Neuronal stem cell (in vitro differentiated cells): Measurements from ENCODE around the gene CCDC73.

Experiments used
- DNase-seq: peaks from one replicate; pipeline ENCODE4 v3.0.0-alpha.2; 2013; ENCODE audit warnings: low spot score
- H2AFZ ChIP-seq: one replicate; pipeline ENCODE4 v1.6.1; 2013; ENCODE audit warnings: mild to moderate bottlenecking, low read length, inconsistent platforms
- H2AK5ac ChIP-seq: 2 replicates; pipeline ENCODE4 v1.6.1; 2013; ENCODE audit warnings: low read depth, mild to moderate bottlenecking, inconsistent platforms, low read length, moderate library complexity, mixed read lengths
- H2BK120ac ChIP-seq: 2 replicates; pipeline ENCODE4 v1.6.1; 2013; ENCODE audit warnings: low read depth, mild to moderate bottlenecking, inconsistent platforms, low read length, moderate library complexity, mixed read lengths
- H2BK12ac ChIP-seq: one replicate; pipeline ENCODE4 v1.6.1; 2013; ENCODE audit warnings: low read length, inconsistent platforms
- H2BK15ac ChIP-seq: 2 replicates; pipeline ENCODE4 v1.6.1; 2013; ENCODE audit warnings: mild to moderate bottlenecking, low read length, inconsistent platforms, mixed read lengths
- H2BK5ac ChIP-seq: one replicate; pipeline ENCODE4 v1.6.1; 2013; ENCODE audit warnings: inconsistent platforms, mild to moderate bottlenecking, low read length, moderate library complexity
- H3K14ac ChIP-seq: one replicate; pipeline ENCODE4 v1.6.1; 2013; ENCODE audit warnings: low read length, inconsistent platforms
- H3K18ac ChIP-seq: 2 replicates; pipeline ENCODE4 v1.6.1; 2013; ENCODE audit warnings: low read length, inconsistent platforms
- H3K23ac ChIP-seq: 2 replicates; pipeline ENCODE4 v1.6.1; 2013; ENCODE audit warnings: low read depth, mild to moderate bottlenecking, mixed read lengths, low read length, inconsistent platforms; ENCODE audit not compliant: poor library complexity
- H3K27ac ChIP-seq: replicated peaks from 3 replicates; pipeline ENCODE4 v1.5.1; 2013; ENCODE audit warnings: low read length, inconsistent platforms
- H3K27me3 ChIP-seq, 3 experiments: 2 replicates each; pipeline ENCODE4 v1.6.1; 2013; ENCODE audit warnings: low read length in 3 of 3, mild to moderate bottlenecking in 2 of 3, inconsistent platforms in 1 of 3, low read depth in 1 of 3, mixed read lengths in 1 of 3, moderate library complexity in 1 of 3; ENCODE audit not compliant: control insufficient read depth in 3 of 3, insufficient read depth in 3 of 3
- H3K36me3 ChIP-seq, 2 donors: replicated peaks in 1 of 2; 2 replicates each; pipeline ENCODE4 v1.6.1; 2013; ENCODE audit warnings: low read length in 2 of 2; ENCODE audit not compliant: control insufficient read depth in 2 of 2, insufficient read depth in 2 of 2
- H3K4ac ChIP-seq: 2 replicates; pipeline ENCODE4 v1.6.1; 2013; ENCODE audit warnings: inconsistent platforms, mild to moderate bottlenecking, low read length, moderate library complexity
- H3K4me1 ChIP-seq, 2 donors: 1 replicate in 1 of 2; 2 replicates in 1 of 2; pipeline ENCODE4 v1.6.1; 2013; ENCODE audit warnings: low read length in 2 of 2, low read depth in 1 of 2; ENCODE audit not compliant: control insufficient read depth in 2 of 2, insufficient read depth in 1 of 2
- H3K4me2 ChIP-seq: one replicate; pipeline ENCODE4 v1.6.1; 2013; ENCODE audit warnings: mild to moderate bottlenecking, low read length, inconsistent platforms; ENCODE audit not compliant: insufficient read depth, poor library complexity, severe bottlenecking
- H3K4me3 ChIP-seq, 2 donors: 2 replicates each; pipeline ENCODE4 v1.5.1; 2013; ENCODE audit warnings: low read length in 2 of 2, mild to moderate bottlenecking in 2 of 2, inconsistent platforms in 1 of 2, moderate library complexity in 1 of 2
- H3K79me1 ChIP-seq: one replicate; pipeline ENCODE4 v1.6.1; 2013; ENCODE audit warnings: low read depth, mild to moderate bottlenecking, inconsistent platforms, low read length, moderate library complexity
- H3K9ac ChIP-seq: one replicate; pipeline ENCODE4 v1.6.1; 2013; ENCODE audit warnings: mild to moderate bottlenecking, low read depth, low read length, inconsistent platforms; ENCODE audit not compliant: poor library complexity
- H3K9me3 ChIP-seq, 2 donors: replicated peaks in 1 of 2; 2 replicates each; pipeline versions ENCODE3 to v1.6.1; 2013; ENCODE audit warnings: low read length in 2 of 2, mild to moderate bottlenecking in 2 of 2, inconsistent platforms in 1 of 2, low read depth in 1 of 2, mixed read lengths in 1 of 2, moderate library complexity in 1 of 2; ENCODE audit not compliant: control insufficient read depth in 2 of 2, insufficient read depth in 1 of 2
- H4K8ac ChIP-seq: one replicate; pipeline ENCODE4 v1.6.1; 2013; ENCODE audit warnings: low read depth, mild to moderate bottlenecking, inconsistent platforms, low read length, moderate library complexity
- H4K91ac ChIP-seq: one replicate; pipeline ENCODE4 v1.6.1; 2013; ENCODE audit warnings: low read length, low read depth, mild to moderate bottlenecking, inconsistent platforms; ENCODE audit not compliant: poor library complexity
- WGBS, 2 donors: extraction: QIAGEN DNeasy Blood & Tissue Kit; methylation state at CpG; one replicate each; pipeline ENCODE4 v1.1.7; 2013; ENCODE audit warnings: missing lambda C conversion rate in 2 of 2, mixed read lengths in 1 of 2; ENCODE audit not compliant: insufficient read length in 2 of 2, insufficient replicate concordance in 1 of 2; ENCODE audit errors: extremely low coverage in 2 of 2; 5-methylcytosine and 5-hydroxymethylcytosine counted together

The CCDC73 gene

GRCh38 chr11:32658639-32659406, 135.6 kb downstream of the CCDC73 start:
- no peak overlapping the region for H3K4me3 ChIP-seq
- no peaks in the 10 kb centered on the region for H3K36me3 ChIP-seq
- H2BK12ac ChIP-seq, result no peak overlapping the region
- no peak overlapping the region for H3K18ac ChIP-seq
- no peak overlapping the region for H3K27ac ChIP-seq
- H3K23ac ChIP-seq, result no peak overlapping the region
- no peak overlapping the region for H3K4ac ChIP-seq
- WGBS, 2 donors, result no CpG with 5 or more reads among the region's 2 CpGs
- no peak overlapping the region for H4K91ac ChIP-seq
- H2AK5ac ChIP-seq, result no peak overlapping the region
- no peak overlapping the region for H3K4me2 ChIP-seq
- no peak overlapping the region for H2BK120ac ChIP-seq
- no peaks in the 10 kb centered on the region for H3K27me3 ChIP-seq
- no peaks in the 10 kb centered on the region for H3K9me3 ChIP-seq
- no peak overlapping the region for H3K14ac ChIP-seq
- H4K8ac ChIP-seq, result no peak overlapping the region
- no peak overlapping the region for H2BK15ac ChIP-seq
- no peaks in the 10 kb centered on the region for H3K4me1 ChIP-seq
- H3K79me1 ChIP-seq, result no peaks in the 10 kb centered on the region
- H2AFZ ChIP-seq, result no peak overlapping the region
- H2BK5ac ChIP-seq, result no peak overlapping the region
- no peak for DNase-seq
- no peak overlapping the region for H3K9ac ChIP-seq

DNA sequence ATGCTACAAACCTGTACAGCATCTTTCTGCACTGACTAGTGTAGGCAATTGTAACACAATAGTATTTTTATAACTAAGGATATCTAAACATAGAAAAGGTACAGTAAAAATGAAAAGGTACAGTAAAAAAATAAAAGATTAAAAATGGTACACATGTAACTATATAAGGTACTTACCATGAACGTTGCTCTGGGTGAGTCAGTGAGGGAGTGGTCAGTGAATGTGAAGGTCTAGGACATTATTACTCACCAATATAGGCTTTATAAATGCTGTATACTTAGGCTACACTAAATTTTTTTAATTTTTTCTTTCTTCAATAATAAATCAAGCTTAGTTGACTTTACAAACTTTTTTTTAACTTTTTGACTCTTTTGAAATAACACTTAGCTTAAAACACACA, 150.9 kb downstream of the CCDC73 start:
- Histone ChIP-seq H3K27ac (no peak overlapping the region), H2BK120ac (no peak overlapping the region), H3K18ac (no peak overlapping the region), H3K4me2 (no peak overlapping the region), H2AK5ac (no peak overlapping the region), H3K9ac (no peak overlapping the region), H3K36me3 (no peaks in the 10 kb centered on the region), H3K79me1 (no peaks in the 10 kb centered on the region), H4K91ac (no peak overlapping the region), H3K27me3 (peaks cover 0 to 6% (median 0%) of the 10 kb centered on the region in 3 experiments), H2AFZ (no peak overlapping the region), H2BK15ac (no peak overlapping the region), H3K23ac (no peak overlapping the region), H2BK5ac (no peak overlapping the region), H2BK12ac (no peak overlapping the region), H3K4ac (no peak overlapping the region), H3K4me3 (no peak overlapping the region), H3K9me3 (peaks cover 0 to 1% of the 10 kb centered on the region in 2 donors), H3K14ac (no peak overlapping the region), H3K4me1 (no peaks in the 10 kb centered on the region), H4K8ac (no peak overlapping the region)
- no peak for DNase-seq
- WGBS, 2 donors, result no CpG with 5 or more reads among the region's 1 CpG

- no peak overlapping the region for H3K14ac ChIP-seq
- H3K79me1 ChIP-seq, result no peaks in the 10 kb centered on the region
- H3K23ac ChIP-seq, result no peak overlapping the region
- no peak overlapping the region for H4K91ac ChIP-seq
- no peak for DNase-seq
- no peak overlapping the region for H2AK5ac ChIP-seq
- no peak overlapping the region for H2BK15ac ChIP-seq
- no peaks in the 10 kb centered on the region for H3K4me1 ChIP-seq
- H2BK12ac ChIP-seq, result no peak overlapping the region
- H3K4me2 ChIP-seq, result no peak overlapping the region
- no peak overlapping the region for H3K9ac ChIP-seq
- H3K27me3 ChIP-seq, result peaks cover 0 to 4% (median 0%) of the 10 kb centered on the region in 3 experiments
- H3K9me3 ChIP-seq, result no peaks in the 10 kb centered on the region
- no peak overlapping the region for H2BK5ac ChIP-seq
- no peak overlapping the region for H3K4ac ChIP-seq
- no peak overlapping the region for H3K4me3 ChIP-seq
- no peak overlapping the region for H4K8ac ChIP-seq
- H3K18ac ChIP-seq, result no peak overlapping the region
- H2AFZ ChIP-seq, result no peak overlapping the region
- no peak overlapping the region for H2BK120ac ChIP-seq
- no peak overlapping the region for H3K27ac ChIP-seq
- H3K36me3 ChIP-seq, result no peaks in the 10 kb centered on the region
These were observed 153.1 kb downstream of the CCDC73 start for GRCh38 chr11:32641361-32641760.

DNA sequence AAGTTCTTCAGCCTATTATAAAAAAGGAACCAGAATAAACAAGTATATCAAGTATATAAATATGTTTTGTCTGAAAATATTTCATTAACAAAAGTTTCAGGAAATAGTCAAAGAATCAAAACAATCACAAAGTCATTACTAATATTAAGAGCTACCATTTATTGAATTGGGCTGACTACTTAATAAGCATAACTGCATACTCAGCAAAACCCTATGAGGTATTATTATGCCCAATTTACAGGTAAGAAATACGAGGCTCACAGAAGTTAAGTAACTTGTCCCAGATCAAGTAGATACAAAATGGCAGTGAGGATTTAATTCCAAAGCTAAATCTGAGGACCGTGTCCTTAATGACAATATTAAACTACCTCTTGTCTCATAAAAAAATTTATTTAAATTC, 158.6 kb downstream of the CCDC73 start:
- Histone ChIP-seq H2BK5ac (no peak overlapping the region), H2AK5ac (no peak overlapping the region), H2AFZ (no peak overlapping the region), H3K4ac (no peak overlapping the region), H3K9me3 (no peaks in the 10 kb centered on the region), H2BK15ac (no peak overlapping the region), H3K4me2 (no peak overlapping the region), H3K79me1 (no peaks in the 10 kb centered on the region), H3K18ac (no peak overlapping the region), H3K14ac (no peak overlapping the region), H3K27me3 (no peaks in the 10 kb centered on the region), H2BK12ac (no peak overlapping the region), H2BK120ac (no peak overlapping the region), H3K27ac (no peak overlapping the region), H4K91ac (no peak overlapping the region), H3K4me3 (no peak overlapping the region), H3K23ac (no peak overlapping the region), H3K36me3 (no peaks in the 10 kb centered on the region), H4K8ac (no peak overlapping the region), H3K9ac (no peak overlapping the region), H3K4me1 (no peaks in the 10 kb centered on the region)
- no CpG with 5 or more reads among the region's 2 CpGs for WGBS, 2 donors
- no peak for DNase-seq
